Measurements from ENCODE around the gene ZNF646.

ZNF646 gene

DNA sequence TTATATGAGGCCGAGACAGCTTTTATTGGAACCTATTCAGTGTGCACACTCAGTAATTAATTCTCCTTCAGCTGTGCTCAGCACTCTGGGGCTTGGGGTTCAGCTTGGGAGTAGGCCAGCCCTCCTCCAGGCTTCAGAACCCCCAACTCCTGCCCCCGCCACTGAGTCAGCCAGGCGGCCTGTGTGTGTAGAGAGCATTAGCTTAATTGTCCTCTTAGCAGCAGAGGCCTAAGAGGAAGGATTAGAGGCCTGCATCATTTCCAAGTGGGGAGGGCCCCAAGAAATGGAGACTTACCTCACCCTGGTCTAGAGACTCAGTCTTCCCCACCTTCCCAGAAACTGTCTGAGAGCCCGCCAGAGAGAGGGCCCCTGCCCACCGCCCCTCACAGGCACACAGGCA, 13.7 kb downstream of the ZNF646 start:
- Histone ChIP-seq H3K9me2 (replicated peaks; ENCODE audit: low read depth, low read length) (no peaks in the 10 kb centered on the region), H3K36me3 (ENCODE audit: insufficient read depth, low read length) (peaks cover 30% of the 10 kb centered on the region; the same call in 1 of the 2 replicates), H3K79me2 (ENCODE audit: insufficient read depth, low read length) (peaks cover 29% of the 10 kb centered on the region; the same call in 1 of the 2 replicates), H3K4me2 (ENCODE audit: low read depth, low read length, poor library complexity, severe bottlenecking) (no peak overlapping the region), H3K27me3 (ENCODE audit: insufficient read depth, low read length, poor library complexity, severe bottlenecking) (no peaks in the 10 kb centered on the region), H3K9me3 (ENCODE audit: insufficient read depth, low read depth, low read length) (no peaks in the 10 kb centered on the region), H2AFZ (ENCODE audit: low read length) (no peak overlapping the region), H3K4me1 (ENCODE audit: insufficient read depth, low read length, poor library complexity, severe bottlenecking) (peaks cover 15% of the 10 kb centered on the region), H3K4me3 (ENCODE audit: low read length, poor library complexity, severe bottlenecking) (no peak overlapping the region), H4K20me1 (ENCODE audit: insufficient read depth, low read length, poor library complexity, severe bottlenecking) (peaks cover 15% of the 10 kb centered on the region), H3K9ac (ENCODE audit: low read depth, low read length, poor library complexity, severe bottlenecking) (no peak overlapping the region), H3F3A (ENCODE audit: low read depth) (no peaks in the 10 kb centered on the region)
- TF ChIP-seq EZH2phosphoT487 (IDR thresholded peaks at IDR 0.05; ENCODE audit: borderline replicate concordance) (no peak), CTCF (conservative IDR thresholded peaks at IDR 0.05; ENCODE audit: low read length) (no peak)

GRCh38 chr16:31088459-31089183, 14.4 kb downstream of the ZNF646 start, which contains the start of gene PRSS53:
Gene PRSS53 (minus strand): TSS chr16:31088943. CDS start chr16:31088809, 134 bp downstream.
- peaks cover 14% of the 10 kb centered on the region for H4K20me1 ChIP-seq (ENCODE audit: insufficient read depth, low read length, poor library complexity, severe bottlenecking)
- H3K4me3 ChIP-seq (ENCODE audit: low read length, poor library complexity, severe bottlenecking): no peak within 1 kb of the TSS
- no peak within 1 kb of the TSS for H3K4me2 ChIP-seq (ENCODE audit: low read depth, low read length, poor library complexity, severe bottlenecking)
- no peak for TF ChIP-seq EZH2phosphoT487 (IDR thresholded peaks at IDR 0.05; ENCODE audit: borderline replicate concordance)
- no peak for TF ChIP-seq CTCF (conservative IDR thresholded peaks at IDR 0.05; ENCODE audit: low read length)
- H3K36me3 ChIP-seq (ENCODE audit: insufficient read depth, low read length): peaks cover 25% of the 10 kb centered on the region; the same call in 1 of the 2 replicates
- no peak within 1 kb of the TSS for H2AFZ ChIP-seq (ENCODE audit: low read length)
- peaks cover 15% of the 10 kb centered on the region for H3K4me1 ChIP-seq (ENCODE audit: insufficient read depth, low read length, poor library complexity, severe bottlenecking)
- peaks cover 35% of the 10 kb centered on the region for H3K79me2 ChIP-seq (ENCODE audit: insufficient read depth, low read length)
- no peaks in the 10 kb centered on the region for H3K27me3 ChIP-seq (ENCODE audit: insufficient read depth, low read length, poor library complexity, severe bottlenecking)
- H3K9me2 ChIP-seq (replicated peaks; ENCODE audit: low read depth, low read length): no peaks in the 10 kb centered on the region
- H3F3A ChIP-seq (ENCODE audit: low read depth): no peaks in the 10 kb centered on the region
- H3K9me3 ChIP-seq (ENCODE audit: insufficient read depth, low read depth, low read length): no peaks in the 10 kb centered on the region
- no peak within 1 kb of the TSS for H3K9ac ChIP-seq (ENCODE audit: low read depth, low read length, poor library complexity, severe bottlenecking)

DNA sequence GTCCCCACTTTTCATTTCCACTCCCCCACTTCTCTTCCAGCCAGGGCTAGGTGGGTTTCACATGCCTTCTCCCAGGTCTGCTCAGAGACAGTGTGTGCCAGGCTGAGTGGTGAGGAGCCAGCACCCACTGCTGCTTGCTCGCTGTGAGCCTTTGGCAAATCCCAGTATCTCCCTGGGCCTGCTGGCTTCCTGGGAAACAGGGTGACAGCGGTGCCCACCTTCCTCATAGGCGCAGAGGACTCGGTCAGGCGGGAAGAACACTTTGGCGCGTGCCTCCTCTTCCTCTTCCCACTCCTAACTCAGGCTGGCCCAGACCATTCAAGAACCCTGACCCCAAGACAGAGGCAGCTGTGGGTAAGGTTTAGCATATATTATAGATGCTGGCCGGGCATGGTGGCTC, 15.0 kb downstream of the ZNF646 start:
- peaks cover 41% of the 10 kb centered on the region for H3K79me2 ChIP-seq (ENCODE audit: insufficient read depth, low read length)

More for the DNA sequence above, 15.0 kb downstream of the ZNF646 start:
- no peaks in the 10 kb centered on the region for H3K27me3 ChIP-seq (ENCODE audit: insufficient read depth, low read length, poor library complexity, severe bottlenecking)
- peaks cover 19% of the 10 kb centered on the region; the same call in 1 of the 2 replicates for H3K36me3 ChIP-seq (ENCODE audit: insufficient read depth, low read length)
- TF ChIP-seq EZH2phosphoT487 (IDR thresholded peaks at IDR 0.05; ENCODE audit: borderline replicate concordance): no peak
- TF ChIP-seq CTCF (conservative IDR thresholded peaks at IDR 0.05; ENCODE audit: low read length): no peak
- H4K20me1 ChIP-seq (ENCODE audit: insufficient read depth, low read length, poor library complexity, severe bottlenecking): peaks cover 14% of the 10 kb centered on the region
- no peak overlapping the region for H2AFZ ChIP-seq (ENCODE audit: low read length)
- no peak overlapping the region for H3K4me2 ChIP-seq (ENCODE audit: low read depth, low read length, poor library complexity, severe bottlenecking)
- H3K9me3 ChIP-seq (ENCODE audit: insufficient read depth, low read depth, low read length): no peaks in the 10 kb centered on the region
- no peak overlapping the region for H3K9ac ChIP-seq (ENCODE audit: low read depth, low read length, poor library complexity, severe bottlenecking)
- H3K4me1 ChIP-seq (ENCODE audit: insufficient read depth, low read length, poor library complexity, severe bottlenecking): peaks cover 21% of the 10 kb centered on the region
- H3K9me2 ChIP-seq (replicated peaks; ENCODE audit: low read depth, low read length): no peaks in the 10 kb centered on the region
- no peak overlapping the region for H3K4me3 ChIP-seq (ENCODE audit: low read length, poor library complexity, severe bottlenecking)
- no peaks in the 10 kb centered on the region for H3F3A ChIP-seq (ENCODE audit: low read depth)
